KMS-11 (cell line): Measurements from ENCODE around the gene AMPD1.
A peak's percentile ranks its signal among the peaks of the same experiment; 100 is the strongest.

Source experiments
- H2AFZ ChIP-seq: fragments of 200-600 bp; sonication (generic); 2 replicates; pipeline ENCODE4 v1.6.1; 2016; ENCODE audit warnings: antibody characterized with exemption, mixed run types, low read depth
- H3K27ac ChIP-seq: fragments of 200-600 bp; sonication (generic); 2 replicates; pipeline ENCODE4 v1.6.1; 2016; ENCODE audit warnings: mild to moderate bottlenecking, mixed run types
- H3K27me3 ChIP-seq: fragments of 200-600 bp; sonication (generic); 2 replicates; pipeline ENCODE4 v1.6.1; 2017; ENCODE audit warnings: mild to moderate bottlenecking, low read depth, mixed run types, moderate library complexity; ENCODE audit not compliant: insufficient read depth
- H3K36me3 ChIP-seq: fragments of 200-600 bp; sonication (generic); 2 replicates; pipeline ENCODE4 v1.6.1; 2017; ENCODE audit warnings: mild to moderate bottlenecking, mixed run types; ENCODE audit not compliant: insufficient read depth
- H3K4me1 ChIP-seq: fragments of 200-600 bp; sonication (generic); 2 replicates; pipeline ENCODE4 v1.6.1; 2016; ENCODE audit warnings: mild to moderate bottlenecking, low read depth, mixed run types; ENCODE audit not compliant: poor library complexity, severe bottlenecking
- H3K4me2 ChIP-seq: fragments of 200-600 bp; sonication (generic); 2 replicates; pipeline ENCODE4 v1.7.0; 2016; ENCODE audit warnings: mild to moderate bottlenecking, mixed run types
- H3K4me3 ChIP-seq: fragments of 200-600 bp; sonication (generic); IDR thresholded peaks from 2 replicates; pipeline ENCODE4 v1.6.1; 2017; ENCODE audit warnings: low read depth, low read length, mixed read lengths; ENCODE audit not compliant: insufficient read depth
- H3K79me2 ChIP-seq: fragments of 200-600 bp; sonication (generic); 2 replicates; pipeline ENCODE4 v1.6.1; 2016; ENCODE audit warnings: low read depth, mixed run types; ENCODE audit not compliant: insufficient read depth
- H3K9ac ChIP-seq: fragments of 200-600 bp; sonication (generic); 2 replicates; pipeline ENCODE4 v1.6.1; 2016; ENCODE audit warnings: mild to moderate bottlenecking, mixed run types
- H4K20me1 ChIP-seq: fragments of 200-600 bp; sonication (generic); 2 replicates; pipeline ENCODE4 v1.6.1; 2016; ENCODE audit warnings: mild to moderate bottlenecking, mixed run types; ENCODE audit not compliant: insufficient read depth
- CTCF ChIP-seq: fragments of 200-600 bp; sonication (generic); conservative IDR thresholded peaks from 2 replicates; pipeline ENCODE4 v1.6.1; 2017; ENCODE audit warnings: low read depth, mild to moderate bottlenecking, antibody characterized with exemption, low read length, moderate library complexity, mixed read lengths

AMPD1 gene

GRCh38 chr1:114671011-114671938 lies 24.1 kb downstream of the AMPD1 start:
- peak overlapping the region; percentile 63 for H3K4me2 ChIP-seq
- peaks cover 20% of the 10 kb centered on the region; the same call in 1 of the 2 replicates for H3K79me2 ChIP-seq
- no peaks in the 10 kb centered on the region for H3K36me3 ChIP-seq
- no peak overlapping the region for H3K4me3 ChIP-seq
- peaks cover 29% of the 10 kb centered on the region for H3K4me1 ChIP-seq
- no peaks in the 10 kb centered on the region for H4K20me1 ChIP-seq
- TF ChIP-seq CTCF, result peak; percentile 43
- no peak overlapping the region for H3K9ac ChIP-seq
- H2AFZ ChIP-seq, result no peak overlapping the region
- H3K27ac ChIP-seq, result no peak overlapping the region; the same call in 1 of the 2 replicates
- no peaks in the 10 kb centered on the region for H3K27me3 ChIP-seq

DNA sequence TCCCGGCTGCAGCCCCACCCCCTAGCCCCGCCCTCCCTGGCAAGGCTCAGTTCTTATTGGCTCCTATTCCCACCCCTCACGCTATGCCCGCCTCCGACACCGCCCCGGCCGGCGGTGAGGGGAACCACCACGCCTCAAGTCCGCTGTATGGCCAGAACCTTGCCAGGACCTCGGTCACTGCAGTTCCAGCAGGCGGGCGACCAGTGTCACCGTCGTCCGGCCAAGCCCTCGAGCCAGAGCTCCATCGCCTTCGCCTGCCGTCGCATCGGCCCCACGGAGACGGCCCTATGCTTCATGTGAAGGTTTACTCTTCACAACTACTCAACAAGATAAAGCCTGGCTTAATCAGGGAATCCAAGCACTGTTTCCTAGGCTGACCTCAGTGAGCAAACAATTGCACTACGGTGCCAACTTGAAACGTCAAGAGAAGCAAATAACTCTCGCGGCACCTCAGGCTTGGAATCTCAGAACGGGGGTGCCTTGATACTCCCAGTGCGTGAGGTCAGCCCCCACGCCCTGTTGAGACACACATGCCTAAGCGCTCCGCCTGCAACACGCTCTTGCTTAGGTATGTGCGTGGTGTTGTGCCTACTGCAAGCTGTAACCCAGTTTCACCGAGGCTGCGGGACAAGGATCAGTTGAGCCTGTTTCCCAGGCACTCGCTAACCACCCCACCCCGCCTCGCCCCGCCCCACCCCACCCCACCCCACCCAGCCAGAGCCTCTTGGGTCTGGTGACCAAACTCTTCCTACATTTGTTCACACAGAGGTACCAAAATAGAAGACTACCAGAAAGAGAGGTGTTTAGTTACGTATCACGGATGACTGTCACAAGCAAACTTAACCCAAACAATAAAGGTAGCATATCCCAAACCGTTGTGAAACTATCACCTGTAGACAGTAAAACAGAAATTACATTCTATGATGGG lies 25.0 kb downstream of the AMPD1 start:
- Histone ChIP-seq H3K79me2 (peaks cover 20% of the 10 kb centered on the region; the same call in 1 of the 2 replicates), H3K36me3 (no peaks in the 10 kb centered on the region), H2AFZ (peak overlapping the region; percentile 82; the same call in 1 of the 2 replicates), H3K4me1 (peaks cover 29% of the 10 kb centered on the region), H4K20me1 (no peaks in the 10 kb centered on the region), H3K4me3 (peak overlapping the region; percentile 62), H3K27ac (peak overlapping the region; percentile 78), H3K27me3 (no peaks in the 10 kb centered on the region), H3K4me2 (peak overlapping the region; percentile 70), H3K9ac (peak overlapping the region; percentile 66; the same call in 1 of the 2 replicates)
- no peak for TF ChIP-seq CTCF

DNA sequence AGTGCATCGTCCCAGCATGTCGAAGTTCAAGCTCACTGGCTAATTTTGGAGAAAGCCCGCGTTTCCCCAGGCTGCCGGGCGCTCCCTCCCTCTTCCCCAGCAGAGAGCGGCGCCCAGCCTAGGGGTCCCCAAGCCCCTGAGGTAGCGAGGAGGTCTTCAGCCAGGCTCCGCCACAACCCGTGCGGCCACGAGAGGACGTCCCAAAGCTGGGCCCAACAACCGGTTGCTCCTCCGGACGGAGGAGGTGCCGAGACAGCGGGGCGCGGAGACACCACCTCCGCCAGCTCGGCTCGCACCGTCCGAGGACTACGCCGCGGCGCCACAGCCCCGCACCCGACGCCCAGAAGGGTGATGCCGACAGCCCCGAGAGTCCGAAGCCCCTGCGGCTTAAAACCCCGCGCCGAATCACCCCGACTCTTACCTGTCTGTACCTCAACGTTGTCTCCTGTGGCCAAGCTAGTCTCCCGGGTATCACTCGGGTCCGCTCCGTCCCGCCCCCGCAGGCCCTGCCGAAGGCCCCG lies 25.7 kb downstream of the AMPD1 start, which contains the start of gene DENND2C:
Gene DENND2C (minus strand): TSS at position 488 of the 521 bp plus-strand sequence. CDS start 44,065 bp downstream, outside the sequence.
- Histone ChIP-seq H3K4me2 (peak within 1 kb of the TSS; percentile 70), H3K4me1 (peaks cover 29% of the 10 kb centered on the region), H2AFZ (peak within 1 kb of the TSS; percentile 82), H3K27ac (peak within 1 kb of the TSS; percentile 78), H3K9ac (peak within 1 kb of the TSS; percentile 66; the same call in 1 of the 2 replicates), H3K27me3 (no peaks in the 10 kb centered on the region), H3K4me3 (peak within 1 kb of the TSS; percentile 62), H3K36me3 (no peaks in the 10 kb centered on the region), H3K79me2 (peaks cover 20% of the 10 kb centered on the region; the same call in 1 of the 2 replicates), H4K20me1 (no peaks in the 10 kb centered on the region)
- no peak for TF ChIP-seq CTCF
